CD4-positive, alpha-beta T cell treated with Interferon gamma for 1 hour (primary cell): ENCODE measurements around the gene GADD45GIP1.
"Not testable (repeated sequence)": the region's sequence is repeated elsewhere in the genome, so short reads cannot be mapped to it uniquely, and the experiment has no call there.

ENCODE experiments used
- DNase-seq: peaks from one replicate; pipeline ENCODE4 v3.0.0-alpha.2; 2020

The GADD45GIP1 gene

GRCh38 chr19:12987190-12987589 lies 30.2 kb upstream of the GADD45GIP1 start:
- no peak for DNase-seq

- DNase-seq = no peak
Measured at GRCh38 chr19:12986726-12987125, 29.7 kb upstream of the GADD45GIP1 start.

- peak; percentile 59 for DNase-seq
Measured at GRCh38 chr19:12985049-12985776, 28.2 kb upstream of the GADD45GIP1 start.

- no peak for DNase-seq
Measured at GRCh38 chr19:12984683-12985048, 27.6 kb upstream of the GADD45GIP1 start.

- DNase-seq = peak; percentile 5
Measured at GRCh38 chr19:12984143-12984627, 27.2 kb upstream of the GADD45GIP1 start.

- DNase-seq = peak; percentile 82
Measured at GRCh38 chr19:12983542-12984142, 26.6 kb upstream of the GADD45GIP1 start.

- DNase-seq = no peak
Measured at GRCh38 chr19:12983091-12983490, 26.1 kb upstream of the GADD45GIP1 start.

GRCh38 chr19:12982648-12983047 lies 25.6 kb upstream of the GADD45GIP1 start:
- DNase-seq = no peak

- DNase-seq = no peak
Measured at GRCh38 chr19:12979974-12980373, 23.0 kb upstream of the GADD45GIP1 start.

GRCh38 chr19:12976109-12976508 lies 19.1 kb upstream of the GADD45GIP1 start:
- not testable (repeated sequence) for DNase-seq

GRCh38 chr19:12975221-12975741 lies 18.3 kb upstream of the GADD45GIP1 start:
- DNase-seq = no peak

GRCh38 chr19:12974301-12975220 lies 17.5 kb upstream of the GADD45GIP1 start:
- DNase-seq = no peak

GRCh38 chr19:12973236-12973635 lies 16.2 kb upstream of the GADD45GIP1 start:
- no peak for DNase-seq

- DNase-seq = no peak
Measured at GRCh38 chr19:12970070-12970820, 13.2 kb upstream of the GADD45GIP1 start.

GRCh38 chr19:12969292-12969988 lies 12.4 kb upstream of the GADD45GIP1 start, which contains the start of gene DAND5:
DAND5 (plus strand) TSS chr19:12969576; CDS start chr19:12969661, 85 bp downstream.
- no peak for DNase-seq

GRCh38 chr19:12967907-12968306 lies 10.9 kb upstream of the GADD45GIP1 start:
- no peak for DNase-seq

- DNase-seq = no peak
Measured at GRCh38 chr19:12965812-12966135, 8.8 kb upstream of the GADD45GIP1 start.

GRCh38 chr19:12965017-12965811 lies 8.2 kb upstream of the GADD45GIP1 start:
- DNase-seq = peak; percentile 75

- no peak for DNase-seq
Measured at GRCh38 chr19:12959481-12959880, 2.5 kb upstream of the GADD45GIP1 start.

GRCh38 chr19:12957389-12957952 lies 448 bp upstream of the GADD45GIP1 start:
- DNase-seq = not testable (repeated sequence)

GRCh38 chr19:12955996-12956395 lies 1.0 kb downstream of the GADD45GIP1 start:
- DNase-seq = no peak
